ENCODE data around the gene MADCAM1. TPM values are rescaled to one million over a fixed set of nuclear protein-coding genes. Genes with fewer than 3 reads are reported as not detected.

Gene MADCAM1
- total and polyA plus RNA-seq, 10 of the 15 experiments (the other 5 are each of a cell fraction or from before 2014, with no cell fraction given): 0.06 to 0.32 (median 0.31) TPM; not detected in 5

- TF ChIP-seq, protein P1, sequence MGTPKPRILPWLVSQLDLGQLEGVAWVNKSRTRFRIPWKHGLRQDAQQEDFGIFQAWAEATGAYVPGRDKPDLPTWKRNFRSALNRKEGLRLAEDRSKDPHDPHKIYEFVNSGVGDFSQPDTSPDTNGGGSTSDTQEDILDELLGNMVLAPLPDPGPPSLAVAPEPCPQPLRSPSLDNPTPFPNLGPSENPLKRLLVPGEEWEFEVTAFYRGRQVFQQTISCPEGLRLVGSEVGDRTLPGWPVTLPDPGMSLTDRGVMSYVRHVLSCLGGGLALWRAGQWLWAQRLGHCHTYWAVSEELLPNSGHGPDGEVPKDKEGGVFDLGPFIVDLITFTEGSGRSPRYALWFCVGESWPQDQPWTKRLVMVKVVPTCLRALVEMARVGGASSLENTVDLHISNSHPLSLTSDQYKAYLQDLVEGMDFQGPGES (IDR thresholded peaks at IDR 0.05): no peak
- TF ChIP-seq LARP7 (IDR thresholded peaks at IDR 0.05): no peak
- no peak for TF ChIP-seq NFYA (IDR thresholded peaks at IDR 0.05; ENCODE audit: borderline replicate concordance, low read depth, low read length)
- TF ChIP-seq SREBF2 (IDR thresholded peaks at IDR 0.05; ENCODE audit: low read length): no peak
- TF ChIP-seq SMAD5 (IDR thresholded peaks at IDR 0.05; ENCODE audit: low read depth): no peak
Measured at GRCh38 chr19:536031-536880, 40.0 kb downstream of the MADCAM1 start (continued).

DNA sequence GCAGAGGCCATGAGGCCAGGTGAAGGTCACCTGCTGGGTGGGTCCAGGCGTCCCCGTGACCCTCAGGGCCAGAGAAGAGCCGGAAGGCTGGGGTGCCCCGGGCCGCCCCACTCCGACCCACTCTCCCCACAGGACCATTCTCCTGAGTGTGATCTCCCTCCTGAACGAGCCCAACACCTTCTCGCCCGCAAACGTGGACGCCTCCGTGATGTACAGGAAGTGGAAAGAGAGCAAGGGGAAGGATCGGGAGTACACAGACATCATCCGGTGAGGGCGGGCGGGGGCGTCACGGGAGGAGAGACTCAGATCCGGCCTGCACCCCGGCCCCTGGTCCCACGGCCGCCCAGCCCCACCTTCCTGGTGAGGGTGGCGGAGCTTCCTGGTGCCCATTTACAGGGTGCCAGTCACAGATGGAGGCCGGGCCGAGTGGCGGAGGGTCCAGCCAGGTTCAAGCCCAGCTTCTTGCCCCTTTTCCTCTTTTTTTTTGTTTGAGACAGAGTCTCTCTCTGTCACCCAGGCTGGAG is 40.7 kb downstream of the MADCAM1 start:
- Histone ChIP-seq H3K9ac (ENCODE audit: control insufficient read depth, insufficient read depth, low read length) (no peak overlapping the region), H3K4me2 (ENCODE audit: control insufficient read depth, insufficient read depth) (no peak overlapping the region), H3K27ac (ENCODE audit: control insufficient read depth, insufficient read depth) (no peak overlapping the region), H3K4me3 (no peak overlapping the region), H2AFZ (ENCODE audit: control insufficient read depth, low read depth, low read length) (no peak overlapping the region), H3K79me2 (ENCODE audit: control insufficient read depth, insufficient read depth, low read length) (peaks cover 24% of the 10 kb centered on the region), H4K20me1 (ENCODE audit: control insufficient read depth, insufficient read depth) (no peaks in the 10 kb centered on the region; the same call in 1 of the 2 replicates), H3K9me3 (replicated peaks; ENCODE audit: control insufficient read depth, insufficient read depth, low read length) (no peaks in the 10 kb centered on the region), H3K27me3 (replicated peaks in 1 of 2; ENCODE audit: control insufficient read depth in 2 of 2, insufficient read depth in 2 of 2, low read length in 1 of 2) (no peaks in the 10 kb centered on the region), H3K4me1 (ENCODE audit: control insufficient read depth, insufficient read depth, low read length) (peaks cover 8% of the 10 kb centered on the region), H3K36me3 (ENCODE audit: control insufficient read depth in 2 of 2, insufficient read depth in 2 of 2, low read length in 1 of 2) (peaks cover 0 to 5% of the 10 kb centered on the region in 2 experiments; a peak in 3 of 4 replicates)
- DNase-seq (ENCODE audit: low read depth, low spot score) (no peak), ATAC-seq (no peak), FAIRE-seq (no peak)
- in situ Hi-C loops (cut with MboI) (no loop called here), intact Hi-C loops (cut with micrococcal nuclease; ENCODE audit: unreplicated experiment) (no loop called here)
- SMC1A ChIA-PET (ENCODE audit: uncharacterized antibody, unreplicated experiment): no interaction called here
- BruUV-seq (replicated peaks): no TSS peak
- RAD21 ChIA-PET (ENCODE audit: unreplicated experiment): no interaction called here
- POLR2A ChIA-PET: no interaction called here
- WGBS (ENCODE audit: insufficient coverage, insufficient replicate concordance, low lambda C conversion rate, missing lambda C conversion rate): 97% methylated on average over 13 of the region's 26 CpGs
- CTCF ChIA-PET: no interaction called here
- no peak for TF ChIP-seq SIN3A (IDR thresholded peaks at IDR 0.05; ENCODE audit: low read depth, low read length)
- no peak for TF ChIP-seq PBX3 (IDR thresholded peaks at IDR 0.05; ENCODE audit: insufficient replicate concordance, low read depth, low read length)
- no peak for TF ChIP-seq YBX1 (IDR thresholded peaks at IDR 0.05)
- TF ChIP-seq SREBF2 (IDR thresholded peaks at IDR 0.05; ENCODE audit: low read length): no peak
- TF ChIP-seq, protein P2, sequence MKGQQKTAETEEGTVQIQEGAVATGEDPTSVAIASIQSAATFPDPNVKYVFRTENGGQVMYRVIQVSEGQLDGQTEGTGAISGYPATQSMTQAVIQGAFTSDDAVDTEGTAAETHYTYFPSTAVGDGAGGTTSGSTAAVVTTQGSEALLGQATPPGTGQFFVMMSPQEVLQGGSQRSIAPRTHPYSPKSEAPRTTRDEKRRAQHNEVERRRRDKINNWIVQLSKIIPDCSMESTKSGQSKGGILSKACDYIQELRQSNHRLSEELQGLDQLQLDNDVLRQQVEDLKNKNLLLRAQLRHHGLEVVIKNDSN (IDR thresholded peaks at IDR 0.05; ENCODE audit: borderline replicate concordance, extremely low read length, insufficient read depth, low read depth, low read length): no peak
- TF ChIP-seq, protein P3, sequence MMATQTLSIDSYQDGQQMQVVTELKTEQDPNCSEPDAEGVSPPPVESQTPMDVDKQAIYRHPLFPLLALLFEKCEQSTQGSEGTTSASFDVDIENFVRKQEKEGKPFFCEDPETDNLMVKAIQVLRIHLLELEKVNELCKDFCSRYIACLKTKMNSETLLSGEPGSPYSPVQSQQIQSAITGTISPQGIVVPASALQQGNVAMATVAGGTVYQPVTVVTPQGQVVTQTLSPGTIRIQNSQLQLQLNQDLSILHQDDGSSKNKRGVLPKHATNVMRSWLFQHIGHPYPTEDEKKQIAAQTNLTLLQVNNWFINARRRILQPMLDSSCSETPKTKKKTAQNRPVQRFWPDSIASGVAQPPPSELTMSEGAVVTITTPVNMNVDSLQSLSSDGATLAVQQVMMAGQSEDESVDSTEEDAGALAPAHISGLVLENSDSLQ (IDR thresholded peaks at IDR 0.05): no peak
- no peak for TF ChIP-seq STAT1 (conservative IDR thresholded peaks at IDR 0.05)
- TF ChIP-seq, protein P4, sequence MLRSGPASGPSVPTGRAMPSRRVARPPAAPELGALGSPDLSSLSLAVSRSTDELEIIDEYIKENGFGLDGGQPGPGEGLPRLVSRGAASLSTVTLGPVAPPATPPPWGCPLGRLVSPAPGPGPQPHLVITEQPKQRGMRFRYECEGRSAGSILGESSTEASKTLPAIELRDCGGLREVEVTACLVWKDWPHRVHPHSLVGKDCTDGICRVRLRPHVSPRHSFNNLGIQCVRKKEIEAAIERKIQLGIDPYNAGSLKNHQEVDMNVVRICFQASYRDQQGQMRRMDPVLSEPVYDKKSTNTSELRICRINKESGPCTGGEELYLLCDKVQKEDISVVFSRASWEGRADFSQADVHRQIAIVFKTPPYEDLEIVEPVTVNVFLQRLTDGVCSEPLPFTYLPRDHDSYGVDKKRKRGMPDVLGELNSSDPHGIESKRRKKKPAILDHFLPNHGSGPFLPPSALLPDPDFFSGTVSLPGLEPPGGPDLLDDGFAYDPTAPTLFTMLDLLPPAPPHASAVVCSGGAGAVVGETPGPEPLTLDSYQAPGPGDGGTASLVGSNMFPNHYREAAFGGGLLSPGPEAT (IDR thresholded peaks at IDR 0.05; ENCODE audit: low read depth): no peak
